LNCAP (cell line): ENCODE measurements around the gene MBD5.

Experiments used
- TF ChIP-seq, protein P1 (sequence below): fragments of 450-650 bp; IDR thresholded peaks from 2 replicates; pipeline ENCODE4 v1.5.1; 2017; ENCODE audit warnings: mild to moderate bottlenecking

The MBD5 gene

DNA sequence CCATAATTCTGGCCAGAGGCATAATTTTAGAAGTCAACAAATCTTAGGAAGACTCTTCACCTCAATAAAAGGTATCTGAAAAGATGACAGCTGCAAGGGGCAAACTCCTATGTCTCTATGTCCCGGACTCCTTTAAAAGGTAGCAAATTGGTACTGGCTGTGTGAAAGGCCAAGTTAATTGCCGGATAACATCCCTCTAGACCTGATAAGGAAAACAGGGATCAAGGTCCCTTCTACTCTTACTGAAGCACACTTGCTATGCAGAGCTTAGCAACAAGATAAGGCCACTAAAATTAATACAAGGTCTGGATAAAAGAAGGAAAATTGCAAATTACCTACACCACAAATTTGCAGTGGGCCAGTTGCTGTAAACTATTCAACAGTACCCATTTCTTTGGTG is 482.6 kb downstream of the MBD5 start:
- TF ChIP-seq, protein P1, sequence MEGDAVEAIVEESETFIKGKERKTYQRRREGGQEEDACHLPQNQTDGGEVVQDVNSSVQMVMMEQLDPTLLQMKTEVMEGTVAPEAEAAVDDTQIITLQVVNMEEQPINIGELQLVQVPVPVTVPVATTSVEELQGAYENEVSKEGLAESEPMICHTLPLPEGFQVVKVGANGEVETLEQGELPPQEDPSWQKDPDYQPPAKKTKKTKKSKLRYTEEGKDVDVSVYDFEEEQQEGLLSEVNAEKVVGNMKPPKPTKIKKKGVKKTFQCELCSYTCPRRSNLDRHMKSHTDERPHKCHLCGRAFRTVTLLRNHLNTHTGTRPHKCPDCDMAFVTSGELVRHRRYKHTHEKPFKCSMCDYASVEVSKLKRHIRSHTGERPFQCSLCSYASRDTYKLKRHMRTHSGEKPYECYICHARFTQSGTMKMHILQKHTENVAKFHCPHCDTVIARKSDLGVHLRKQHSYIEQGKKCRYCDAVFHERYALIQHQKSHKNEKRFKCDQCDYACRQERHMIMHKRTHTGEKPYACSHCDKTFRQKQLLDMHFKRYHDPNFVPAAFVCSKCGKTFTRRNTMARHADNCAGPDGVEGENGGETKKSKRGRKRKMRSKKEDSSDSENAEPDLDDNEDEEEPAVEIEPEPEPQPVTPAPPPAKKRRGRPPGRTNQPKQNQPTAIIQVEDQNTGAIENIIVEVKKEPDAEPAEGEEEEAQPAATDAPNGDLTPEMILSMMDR: no peak

DNA sequence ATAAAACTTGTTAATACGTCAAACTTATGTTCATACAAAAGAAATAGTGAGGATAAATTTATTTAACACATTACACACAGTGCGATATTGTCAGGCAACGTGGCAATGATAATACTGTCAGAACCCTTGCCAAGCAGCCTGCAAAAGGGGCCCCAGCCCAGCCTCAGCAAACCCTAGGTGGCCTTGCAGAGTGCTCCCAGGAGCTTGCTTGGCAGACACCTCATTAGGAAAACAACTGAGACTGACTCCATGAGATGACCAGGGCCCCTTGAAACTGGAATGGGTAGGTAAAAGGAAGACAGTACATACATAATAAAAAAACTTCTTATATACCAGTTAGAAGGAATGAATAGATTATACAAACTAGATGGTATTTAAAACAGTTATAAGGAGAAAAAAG is 487.1 kb downstream of the MBD5 start:
- TF ChIP-seq, protein P1: no peak

DNA sequence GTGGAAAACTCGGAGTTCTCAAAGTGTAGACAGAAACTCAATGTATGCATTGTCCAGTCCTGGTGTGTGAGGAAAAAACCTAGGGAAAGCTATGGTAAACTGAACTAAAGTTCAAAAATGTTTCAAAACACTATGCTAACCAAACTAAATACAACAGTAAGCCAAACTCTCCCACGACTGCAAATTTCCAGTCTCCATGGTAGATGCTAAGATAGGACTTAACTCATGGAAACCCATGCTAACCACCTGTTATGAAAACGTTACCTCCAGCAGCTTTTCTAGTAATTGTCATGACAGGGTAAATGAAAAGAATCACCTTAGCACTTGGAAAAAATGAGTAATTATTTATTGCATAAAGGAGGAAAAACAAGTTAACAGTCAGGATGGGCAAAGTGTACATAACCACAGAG is 488.0 kb downstream of the MBD5 start:
- TF ChIP-seq, protein P1: no peak

DNA sequence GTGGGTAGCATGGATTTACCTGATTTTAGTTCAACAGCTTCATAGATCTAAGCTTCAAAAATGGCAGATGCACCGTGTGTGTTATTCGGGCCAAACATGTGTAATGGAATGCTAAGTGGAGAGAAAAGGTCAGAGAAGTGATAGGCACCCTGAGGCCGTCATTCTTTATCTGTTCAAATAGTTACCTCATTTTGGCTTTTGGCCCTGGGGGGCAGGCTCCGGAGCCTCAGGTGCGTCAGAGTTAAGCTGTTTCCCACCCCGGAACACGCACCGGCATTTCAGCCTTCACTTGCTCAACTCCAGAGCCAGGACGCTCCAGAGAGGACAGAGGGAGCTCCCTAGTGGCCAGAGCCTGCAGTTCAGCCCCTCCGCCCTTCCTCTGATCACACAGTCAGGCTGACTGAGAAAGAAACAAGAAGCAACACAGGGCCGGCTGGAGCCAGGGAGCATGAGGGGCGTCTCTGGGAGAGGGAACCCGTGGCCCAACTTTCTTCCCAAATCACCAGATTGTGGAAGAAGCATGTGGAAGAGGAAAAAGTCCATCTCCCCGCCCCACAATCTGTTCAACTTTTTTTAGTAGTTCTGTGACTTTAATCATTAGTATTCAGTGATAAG is 488.5 kb downstream of the MBD5 start:
- TF ChIP-seq, protein P1: peak; percentile 84

DNA sequence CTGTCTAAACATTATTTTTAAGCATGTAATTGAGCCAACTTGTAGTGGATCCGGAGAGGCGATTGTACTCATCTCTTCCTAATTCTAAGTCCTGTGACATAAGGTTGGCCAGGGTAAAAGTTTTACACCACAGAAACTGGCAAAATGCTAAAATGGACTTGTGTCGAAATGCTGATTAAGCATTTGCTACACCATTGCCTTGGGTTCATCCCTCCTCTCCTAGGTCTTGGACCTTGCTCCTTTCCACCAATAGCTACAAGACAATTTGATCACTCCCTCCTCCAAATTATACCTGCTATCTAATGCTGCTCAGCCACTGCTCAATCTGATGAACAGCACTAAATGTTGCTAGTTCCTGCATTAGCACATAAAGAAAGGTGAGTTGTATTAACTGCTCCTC is 491.0 kb downstream of the MBD5 start:
- TF ChIP-seq, protein P1: no peak

DNA sequence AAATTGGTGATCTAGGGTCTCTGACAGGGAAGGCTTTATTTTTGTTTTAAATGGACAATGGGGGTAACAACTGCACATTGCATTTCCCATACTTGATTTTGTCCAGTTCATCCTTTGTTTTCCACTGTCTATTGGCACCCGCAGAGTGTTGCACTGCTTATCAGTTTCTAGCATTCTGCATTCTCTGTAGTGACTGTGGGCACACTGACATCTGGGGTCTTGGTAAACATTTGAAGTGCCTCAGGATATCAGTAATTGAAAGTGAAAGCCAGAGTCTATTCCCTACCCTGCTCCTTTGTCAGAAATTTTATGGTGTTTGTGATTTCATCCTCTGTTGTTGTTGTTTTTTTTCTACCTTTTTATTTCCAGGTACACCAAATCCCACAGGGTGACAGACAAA is 491.6 kb downstream of the MBD5 start:
- TF ChIP-seq, protein P1: no peak

DNA sequence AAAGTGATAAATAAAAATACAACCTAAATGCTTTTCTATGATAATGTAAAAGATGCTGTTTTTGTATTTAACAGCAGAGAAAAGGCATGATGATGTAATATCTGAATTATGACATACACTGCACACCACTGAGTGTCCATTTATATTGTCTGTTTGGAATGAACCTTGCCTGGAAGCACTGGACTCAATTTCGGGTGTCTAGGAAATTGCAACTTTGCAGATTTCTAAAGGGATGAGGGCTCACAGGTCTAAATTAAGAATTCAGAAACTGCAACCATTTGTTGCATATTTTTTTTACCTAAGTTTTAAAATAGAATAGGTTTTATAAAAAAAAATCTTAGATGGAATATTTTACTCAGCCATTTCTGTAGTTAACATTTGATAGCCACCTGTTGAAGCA is 492.5 kb downstream of the MBD5 start:
- TF ChIP-seq, protein P1: no peak

DNA sequence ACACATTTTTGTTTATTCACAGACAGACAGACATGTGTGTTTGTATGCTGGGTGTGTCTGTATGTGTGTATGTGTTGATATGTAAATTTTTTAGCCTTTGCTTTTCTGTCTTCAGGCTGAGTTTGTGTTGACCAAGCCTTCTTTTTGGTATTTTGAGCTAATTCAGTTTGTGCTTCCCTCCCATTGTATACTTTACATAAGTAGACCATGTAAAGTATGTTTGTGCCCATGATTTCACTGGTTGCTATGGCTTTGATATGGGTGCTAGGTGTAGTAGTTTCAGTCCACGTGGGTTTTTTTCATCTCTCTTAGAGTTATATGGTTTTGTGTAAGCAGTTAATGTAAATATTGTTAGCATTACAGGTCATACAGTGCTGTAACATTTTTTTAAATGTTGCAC is 494.2 kb downstream of the MBD5 start:
- TF ChIP-seq, protein P1: no peak
